SJCRH30 (cell line): Measurements from ENCODE around the gene DMXL2. TPM values are rescaled to one million over a fixed set of nuclear protein-coding genes. Genes with fewer than 3 reads are reported as not detected.
"Not testable (repeated sequence)": the region's sequence is repeated elsewhere in the genome, so short reads cannot be mapped to it uniquely, and the experiment has no call there.

Source experiments
- DNase-seq, 2 experiments: peaks; one replicate each; pipeline ENCODE4 v3.0.0-alpha.2; 2015 to 2020
- H3K27ac ChIP-seq: fragments of 250-450 bp; sonication (Bioruptor Pico); 2 replicates; pipeline ENCODE4 v1.5.1; 2020; ENCODE audit warnings: mild to moderate bottlenecking, moderate library complexity
- H3K27me3 ChIP-seq: fragments of 250-450 bp; sonication (Bioruptor Pico); 2 replicates; pipeline ENCODE4 v1.5.1; 2020; ENCODE audit warnings: mild to moderate bottlenecking, moderate library complexity
- H3K36me3 ChIP-seq: fragments of 250-450 bp; sonication (Bioruptor Pico); 2 replicates; pipeline ENCODE4 v1.5.1; 2020; ENCODE audit warnings: mild to moderate bottlenecking, moderate library complexity
- H3K4me1 ChIP-seq: fragments of 250-450 bp; sonication (Bioruptor Pico); 2 replicates; pipeline ENCODE4 v1.5.1; 2020; ENCODE audit warnings: mild to moderate bottlenecking, moderate library complexity
- H3K4me3 ChIP-seq: fragments of 250-450 bp; sonication (Bioruptor Pico); 2 replicates; pipeline ENCODE4 v1.5.1; 2020; ENCODE audit warnings: mild to moderate bottlenecking, moderate library complexity
- H3K9me3 ChIP-seq: fragments of 250-450 bp; sonication (Bioruptor Pico); replicated peaks from 2 replicates; pipeline ENCODE4 v1.5.1; 2020; ENCODE audit warnings: mild to moderate bottlenecking, moderate library complexity
- total RNA-seq: library from RNA; depleted of rRNA; stranded (reverse); fragments of >200 nt; shearing (Covaris generic); gene quantifications from 2 replicates; pipeline ENCODE4 v1.2.3, GENCODE V29; 2014

Gene DMXL2
- total RNA-seq, 1 experiment from 2014 or later = 22.4 TPM

DNA sequence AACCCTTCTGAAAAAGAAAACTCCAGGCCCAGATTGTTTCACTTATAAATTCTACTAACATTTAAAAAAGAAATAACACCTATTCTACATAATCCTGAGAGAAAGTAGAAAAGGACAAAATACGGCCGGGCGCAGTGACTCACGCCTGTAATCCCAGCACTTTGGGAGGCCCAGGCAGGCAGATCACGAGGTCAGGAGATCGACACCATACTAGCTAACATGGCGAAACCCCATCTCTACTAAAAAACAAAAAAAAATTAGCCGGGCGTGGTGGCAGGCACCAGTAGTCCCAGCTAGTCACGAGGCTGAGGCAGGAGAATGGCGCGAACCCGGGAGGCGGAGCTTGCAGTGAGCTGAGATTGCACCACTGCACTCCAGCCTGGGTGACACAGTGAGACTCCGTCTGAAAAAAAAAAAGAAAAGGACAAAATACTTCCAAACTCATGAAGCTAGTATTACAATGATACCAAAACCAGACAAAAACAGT is 19.1 kb downstream of the DMXL2 start:
- not testable (repeated sequence) for H3K27ac ChIP-seq, H3K9me3 ChIP-seq, H3K36me3 ChIP-seq, H3K4me1 ChIP-seq, H3K27me3 ChIP-seq, DNase-seq, H3K4me3 ChIP-seq

DNA sequence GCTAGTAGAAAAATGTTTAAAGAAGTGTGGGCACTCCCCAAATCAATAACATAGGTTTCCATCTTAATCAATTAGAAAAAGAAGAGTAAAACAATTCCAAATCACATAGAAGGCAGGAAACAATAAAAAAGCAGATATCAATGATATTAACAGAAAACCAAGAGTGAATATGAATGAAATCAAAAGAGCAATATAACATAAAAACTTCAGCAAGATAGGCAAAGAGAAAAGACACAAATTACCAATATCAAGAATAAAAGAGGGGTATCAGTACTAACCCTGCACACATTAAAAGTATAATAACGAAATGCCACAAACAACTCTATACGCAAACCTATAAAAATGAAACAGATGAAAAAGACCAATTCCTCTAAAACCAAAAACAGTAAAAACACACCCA is 19.6 kb downstream of the DMXL2 start:
- no peaks in the 10 kb centered on the region for H3K9me3 ChIP-seq
- H3K27me3 ChIP-seq = no peaks in the 10 kb centered on the region
- no peaks in the 10 kb centered on the region for H3K36me3 ChIP-seq
- H3K4me3 ChIP-seq = no peak overlapping the region
- DNase-seq = no peak
- no peak overlapping the region for H3K27ac ChIP-seq
- H3K4me1 ChIP-seq = no peaks in the 10 kb centered on the region

- DNase-seq = no peak
- no peak overlapping the region for H3K4me3 ChIP-seq
- no peaks in the 10 kb centered on the region for H3K4me1 ChIP-seq
- H3K9me3 ChIP-seq = no peaks in the 10 kb centered on the region
- H3K27me3 ChIP-seq = no peaks in the 10 kb centered on the region
- no peaks in the 10 kb centered on the region for H3K36me3 ChIP-seq
- no peak overlapping the region for H3K27ac ChIP-seq
These were observed 20.1 kb downstream of the DMXL2 start for GRCh38 chr15:51602484-51602883.

GRCh38 chr15:51601801-51602200 is 20.8 kb downstream of the DMXL2 start:
- Histone ChIP-seq H3K27me3 (no peaks in the 10 kb centered on the region), H3K4me3 (no peak overlapping the region), H3K27ac (no peak overlapping the region), H3K9me3 (no peaks in the 10 kb centered on the region), H3K36me3 (no peaks in the 10 kb centered on the region), H3K4me1 (no peaks in the 10 kb centered on the region)
- DNase-seq = no peak

DNA sequence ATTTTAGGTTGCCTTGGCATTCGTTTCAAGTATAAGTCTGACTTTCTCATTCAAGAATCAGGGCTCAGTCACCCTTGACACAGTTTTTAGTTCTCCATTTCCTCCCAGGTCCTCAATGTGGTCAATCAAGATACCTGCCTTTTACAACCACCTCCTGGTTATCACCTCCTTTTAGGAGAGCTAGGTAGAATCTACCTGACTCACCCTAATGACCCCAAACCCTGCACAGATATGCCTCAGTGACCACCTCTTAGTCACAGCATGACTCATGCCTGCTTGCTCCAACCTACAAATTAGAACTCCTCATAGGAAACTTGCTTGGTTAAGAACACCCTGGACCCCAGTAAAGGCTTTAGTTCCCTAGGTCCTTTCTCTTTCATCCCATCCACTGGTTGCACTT is 22.5 kb downstream of the DMXL2 start:
- no peaks in the 10 kb centered on the region for H3K4me1 ChIP-seq
- DNase-seq = no peak
- no peak overlapping the region for H3K4me3 ChIP-seq
- no peaks in the 10 kb centered on the region for H3K9me3 ChIP-seq
- no peak overlapping the region for H3K27ac ChIP-seq
- H3K27me3 ChIP-seq = no peaks in the 10 kb centered on the region
- H3K36me3 ChIP-seq = no peaks in the 10 kb centered on the region

DNA sequence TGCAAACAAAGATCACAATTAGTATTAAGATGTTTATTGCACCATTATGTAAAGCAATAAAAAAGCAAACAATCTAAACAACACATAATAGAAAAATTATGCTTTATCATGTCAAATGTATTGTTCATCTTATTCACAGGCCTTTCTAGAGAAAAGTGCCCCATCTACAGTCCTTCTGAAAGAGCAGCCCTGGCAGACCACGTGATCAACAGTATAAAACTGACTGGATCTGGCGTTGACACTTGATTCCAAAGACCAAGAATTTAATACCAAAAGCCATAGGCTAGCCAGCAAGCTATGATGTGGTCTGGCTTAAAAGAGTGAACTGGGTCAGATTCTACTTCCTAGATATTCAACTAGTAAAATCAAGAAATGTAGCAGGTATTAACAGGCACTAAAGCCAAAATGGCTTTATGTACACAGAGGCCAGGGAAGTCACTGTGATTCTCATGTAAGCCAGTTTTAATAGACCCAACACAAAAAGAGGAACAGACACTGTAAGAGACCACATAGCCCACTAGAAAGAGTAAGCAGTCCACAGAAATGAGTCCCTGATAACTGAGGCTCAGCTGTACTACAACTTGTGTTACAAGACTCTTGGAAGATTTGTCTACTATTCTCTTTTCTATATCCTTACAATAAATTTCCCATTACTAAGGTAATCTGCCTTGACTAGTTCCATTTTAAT is 32.5 kb downstream of the DMXL2 start:
- Histone ChIP-seq H3K9me3 (no peaks in the 10 kb centered on the region), H3K36me3 (no peaks in the 10 kb centered on the region), H3K4me3 (no peak overlapping the region), H3K27ac (no peak overlapping the region), H3K4me1 (no peaks in the 10 kb centered on the region), H3K27me3 (no peaks in the 10 kb centered on the region)
- no peak for DNase-seq

GRCh38 chr15:51588966-51589365 is 33.6 kb downstream of the DMXL2 start:
- Histone ChIP-seq H3K9me3 (no peaks in the 10 kb centered on the region), H3K27me3 (no peaks in the 10 kb centered on the region), H3K4me1 (no peaks in the 10 kb centered on the region), H3K36me3 (no peaks in the 10 kb centered on the region), H3K27ac (no peak overlapping the region), H3K4me3 (no peak overlapping the region)
- no peak for DNase-seq

DNA sequence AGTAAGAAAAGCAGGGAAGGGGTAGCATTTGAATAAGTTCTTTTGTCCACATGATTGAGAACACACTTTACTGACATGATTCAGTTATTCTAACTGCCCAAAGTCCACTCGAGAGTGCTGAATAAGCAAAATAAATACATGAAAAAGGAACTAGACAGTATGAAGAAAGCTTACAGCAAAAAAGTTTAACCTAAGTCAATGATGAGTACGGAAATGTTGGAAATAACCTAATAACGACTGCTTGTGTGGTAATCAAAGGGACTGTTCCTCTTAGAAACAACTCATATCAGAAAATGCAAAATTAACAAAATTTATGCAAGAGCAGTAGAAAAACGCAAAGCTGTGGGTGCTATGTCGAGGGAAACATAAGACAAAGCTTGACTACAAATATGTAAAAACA is 36.6 kb downstream of the DMXL2 start:
- Histone ChIP-seq H3K4me1 (no peaks in the 10 kb centered on the region), H3K36me3 (no peaks in the 10 kb centered on the region), H3K9me3 (no peaks in the 10 kb centered on the region), H3K27me3 (no peaks in the 10 kb centered on the region), H3K27ac (no peak overlapping the region), H3K4me3 (no peak overlapping the region)
- no peak for DNase-seq

- no peaks in the 10 kb centered on the region for H3K27me3 ChIP-seq
- no peak overlapping the region for H3K4me3 ChIP-seq
- H3K4me1 ChIP-seq = no peaks in the 10 kb centered on the region
- no peaks in the 10 kb centered on the region for H3K36me3 ChIP-seq
- DNase-seq = no peak
- no peak overlapping the region for H3K27ac ChIP-seq
- H3K9me3 ChIP-seq = no peaks in the 10 kb centered on the region
These were observed 41.6 kb downstream of the DMXL2 start for GRCh38 chr15:51580982-51581381.

GRCh38 chr15:51580385-51580784 is 42.2 kb downstream of the DMXL2 start:
- DNase-seq = no peak
- Histone ChIP-seq H3K36me3 (no peaks in the 10 kb centered on the region), H3K4me1 (no peaks in the 10 kb centered on the region), H3K27ac (no peak overlapping the region), H3K4me3 (no peak overlapping the region), H3K9me3 (no peaks in the 10 kb centered on the region), H3K27me3 (no peaks in the 10 kb centered on the region)

DNA sequence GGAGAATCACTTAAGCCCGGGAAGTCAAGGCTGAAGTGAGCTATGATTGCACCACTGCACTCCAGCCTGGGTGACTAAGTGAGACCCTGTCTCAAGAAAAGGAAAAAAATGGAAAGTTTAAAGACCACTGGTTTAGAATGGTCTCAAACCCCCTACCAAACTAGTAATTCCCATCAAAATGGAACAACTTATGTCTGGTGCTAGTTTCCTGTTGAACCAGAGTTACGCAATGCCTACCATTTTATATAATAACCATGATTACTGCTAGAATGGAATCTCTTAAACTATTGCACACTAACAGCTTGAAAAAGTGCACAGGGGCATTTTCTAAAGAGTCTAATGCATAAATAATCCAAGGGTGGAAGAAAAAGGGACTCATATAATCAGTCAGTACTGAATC is 43.6 kb downstream of the DMXL2 start:
- H3K36me3 ChIP-seq = no peaks in the 10 kb centered on the region
- H3K4me3 ChIP-seq = no peak overlapping the region
- H3K27ac ChIP-seq = no peak overlapping the region
- H3K9me3 ChIP-seq = no peaks in the 10 kb centered on the region
- DNase-seq = no peak
- no peaks in the 10 kb centered on the region for H3K4me1 ChIP-seq
- H3K27me3 ChIP-seq = no peaks in the 10 kb centered on the region

DNA sequence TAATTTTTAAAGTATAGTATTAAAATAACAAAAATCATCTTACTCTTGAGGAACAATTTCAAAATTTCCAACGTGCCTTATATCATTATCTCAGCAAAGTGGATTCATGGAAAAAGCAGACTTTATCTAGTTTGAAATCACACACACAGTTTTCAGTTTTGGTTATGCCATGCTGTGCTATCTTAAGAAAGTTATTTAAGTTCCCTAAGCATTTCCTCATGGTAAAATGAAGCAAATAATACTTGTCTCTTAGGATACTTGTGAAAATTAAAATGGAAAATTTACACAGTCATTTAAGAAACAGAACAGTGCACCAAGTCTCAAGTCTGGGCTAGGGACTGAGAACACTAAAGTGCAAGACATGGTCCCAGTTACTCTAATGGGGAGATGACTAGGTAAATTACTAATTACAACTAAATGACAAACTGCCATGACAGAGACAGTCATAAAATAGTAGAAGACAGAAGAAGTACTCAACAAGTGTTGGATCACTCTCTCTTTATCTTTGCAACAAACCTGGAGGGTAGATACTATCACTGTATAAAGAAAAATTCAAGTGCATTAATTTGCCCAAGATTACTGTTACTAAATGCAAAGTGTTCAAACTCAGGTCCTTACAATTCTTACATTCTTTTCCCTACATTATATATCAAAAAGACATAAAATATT is 44.8 kb downstream of the DMXL2 start:
- Histone ChIP-seq H3K27me3 (no peaks in the 10 kb centered on the region), H3K4me1 (no peaks in the 10 kb centered on the region), H3K4me3 (no peak overlapping the region), H3K9me3 (no peaks in the 10 kb centered on the region), H3K27ac (no peak overlapping the region), H3K36me3 (no peaks in the 10 kb centered on the region)
- DNase-seq = no peak

DNA sequence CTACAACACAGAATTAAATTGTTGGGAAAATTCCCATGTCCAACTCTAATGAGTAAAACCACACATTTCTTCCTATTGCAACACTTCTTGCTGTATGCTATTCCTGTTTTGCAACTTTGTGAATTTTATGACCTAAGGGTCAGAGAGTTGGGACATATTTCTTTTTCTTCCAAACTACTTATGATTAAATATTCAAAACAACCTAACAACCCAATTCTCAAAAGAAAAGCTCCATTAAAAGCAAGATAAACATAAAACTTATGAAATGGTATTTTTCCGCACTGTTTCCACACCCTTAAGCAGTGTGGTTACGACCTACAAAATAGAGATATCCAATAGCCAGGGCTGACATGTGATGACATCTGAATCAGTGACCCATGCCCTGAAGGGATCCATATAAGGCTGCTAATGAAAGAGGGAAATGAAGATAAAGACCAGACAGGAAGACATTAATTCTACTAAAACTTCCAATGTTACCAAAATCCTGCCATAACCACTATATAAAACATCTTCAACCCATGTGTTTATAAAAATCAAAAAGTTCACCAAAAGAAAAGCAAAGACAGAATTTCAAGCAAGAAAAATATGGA is 45.6 kb downstream of the DMXL2 start:
- no peak for DNase-seq
- Histone ChIP-seq H3K36me3 (no peaks in the 10 kb centered on the region), H3K9me3 (no peaks in the 10 kb centered on the region), H3K4me1 (no peaks in the 10 kb centered on the region), H3K27ac (no peak overlapping the region), H3K27me3 (no peaks in the 10 kb centered on the region), H3K4me3 (no peak overlapping the region)

DNA sequence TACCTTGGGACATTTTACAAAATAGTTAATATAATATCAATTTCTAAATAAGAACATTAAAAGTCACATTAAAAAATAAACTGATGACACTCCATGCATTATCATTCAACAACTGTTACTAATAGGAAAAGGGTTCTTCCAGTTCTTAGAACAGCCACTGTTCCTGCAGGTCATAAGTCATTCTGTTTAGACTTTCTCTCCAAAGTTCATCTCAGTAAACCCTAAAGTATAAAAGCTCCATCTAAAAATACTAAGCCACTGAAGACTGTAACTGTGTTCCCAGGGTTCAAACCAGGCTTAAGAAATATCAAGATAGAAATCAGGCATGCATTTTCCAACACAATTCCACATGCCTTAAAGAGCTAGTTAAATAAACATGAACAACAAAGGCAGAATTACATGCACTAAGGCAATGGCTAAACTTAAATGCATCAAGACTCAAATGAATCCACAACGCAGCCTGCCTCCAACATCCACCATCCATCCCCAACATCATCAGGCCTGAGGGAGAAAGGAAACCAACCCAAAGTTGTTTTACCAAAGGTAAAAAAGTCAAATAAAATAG is 46.2 kb downstream of the DMXL2 start:
- H3K9me3 ChIP-seq = no peaks in the 10 kb centered on the region
- H3K27me3 ChIP-seq = no peaks in the 10 kb centered on the region
- no peak for DNase-seq
- no peak overlapping the region for H3K27ac ChIP-seq
- H3K36me3 ChIP-seq = no peaks in the 10 kb centered on the region
- no peak overlapping the region for H3K4me3 ChIP-seq
- no peaks in the 10 kb centered on the region for H3K4me1 ChIP-seq

GRCh38 chr15:51575775-51576174 is 46.8 kb downstream of the DMXL2 start:
- no peaks in the 10 kb centered on the region for H3K27me3 ChIP-seq
- H3K27ac ChIP-seq = no peak overlapping the region
- no peaks in the 10 kb centered on the region for H3K36me3 ChIP-seq
- no peak overlapping the region for H3K4me3 ChIP-seq
- H3K9me3 ChIP-seq = no peaks in the 10 kb centered on the region
- H3K4me1 ChIP-seq = no peaks in the 10 kb centered on the region
- DNase-seq = no peak
